Neural progenitor cell (in vitro differentiated cells): ENCODE results near the gene TNFRSF21. TPM values are rescaled to one million over a fixed set of nuclear protein-coding genes. Genes with fewer than 3 reads are reported as not detected.

Experiments
- DNase-seq: peaks from one replicate; pipeline ENCODE4 v3.0.0-alpha.2; 2016; ENCODE audit warnings: low spot score
- H2AFZ ChIP-seq: fragments of 200-600 bp; sonication (generic); replicated peaks from 2 replicates; pipeline ENCODE4 v1.6.1; 2016; ENCODE audit warnings: antibody characterized with exemption
- H3F3A ChIP-seq: fragments of 200-600 bp; sonication (generic); 2 replicates; pipeline ENCODE4 v1.6.1; 2016; ENCODE audit warnings: antibody characterized with exemption, low read depth
- H3K27ac ChIP-seq: fragments of 200-600 bp; sonication (generic); 2 replicates; pipeline ENCODE4 v1.5.1; 2016; ENCODE audit warnings: mild to moderate bottlenecking
- H3K27me3 ChIP-seq: fragments of 200-600 bp; sonication (generic); 2 replicates; pipeline ENCODE4 v1.6.1; 2016; ENCODE audit warnings: mild to moderate bottlenecking, moderate library complexity
- H3K36me3 ChIP-seq: fragments of 200-600 bp; sonication (generic); 2 replicates; pipeline ENCODE4 v1.5.1; 2016
- H3K4me1 ChIP-seq: fragments of 200-600 bp; sonication (generic); 2 replicates; pipeline ENCODE4 v1.6.1; 2016; ENCODE audit warnings: mixed run types
- H3K4me2 ChIP-seq: fragments of 200-600 bp; sonication (generic); 2 replicates; pipeline ENCODE4 v1.6.1; 2016
- H3K4me3 ChIP-seq: fragments of 200-600 bp; sonication (generic); 2 replicates; pipeline ENCODE4 v1.5.1; 2016
- H3K79me2 ChIP-seq: fragments of 200-600 bp; sonication (generic); 2 replicates; pipeline ENCODE4 v1.6.1; 2016; ENCODE audit warnings: low read depth
- H3K9ac ChIP-seq: fragments of 200-600 bp; sonication (generic); 2 replicates; pipeline ENCODE4 v1.6.1; 2016
- H3K9me3 ChIP-seq: fragments of 200-600 bp; sonication (generic); 2 replicates; pipeline ENCODE4 v1.5.1; 2016; ENCODE audit warnings: low read depth
- H4K20me1 ChIP-seq: fragments of 200-600 bp; sonication (generic); 2 replicates; pipeline ENCODE4 v1.6.1; 2016; ENCODE audit warnings: low read depth
- H3K27ac Mint-ChIP-seq: 3 replicates; pipeline ENCODE4 v1.8.0; 2021; ENCODE audit warnings: mixed read lengths
- H3K27me3 Mint-ChIP-seq: 2 replicates; pipeline ENCODE4 v1.8.0; 2022; ENCODE audit warnings: low read depth, mild to moderate bottlenecking, inconsistent platforms, moderate library complexity, mixed read lengths; ENCODE audit not compliant: insufficient read depth
- H3K36me3 Mint-ChIP-seq: 3 replicates; pipeline ENCODE4 v1.8.0; 2021; ENCODE audit warnings: mixed read lengths
- H3K4me1 Mint-ChIP-seq: 3 replicates; pipeline ENCODE4 v1.8.0; 2021; ENCODE audit warnings: mixed read lengths
- H3K4me3 Mint-ChIP-seq: 3 replicates; pipeline ENCODE4 v1.8.0; 2021; ENCODE audit warnings: mild to moderate bottlenecking, moderate library complexity, mixed read lengths
- H3K9me3 Mint-ChIP-seq: 3 replicates; pipeline ENCODE4 v1.8.0; 2020; ENCODE audit warnings: mixed read lengths
- CTCF ChIP-seq: fragments of 200-600 bp; sonication (generic); IDR thresholded peaks from 2 replicates; pipeline ENCODE4 v1.5.1; 2017; ENCODE audit warnings: antibody characterized with exemption, mild to moderate bottlenecking
- EZH2 ChIP-seq: fragments of 200-600 bp; sonication (generic); IDR thresholded peaks from 2 replicates; pipeline ENCODE4 v1.6.1; 2017; ENCODE audit warnings: antibody characterized with exemption, mild to moderate bottlenecking, moderate library complexity
- EZH2phosphoT487 ChIP-seq: fragments of 200-600 bp; sonication (generic); IDR thresholded peaks from 2 replicates; pipeline ENCODE4 v1.6.1; 2017; ENCODE audit warnings: antibody characterized with exemption
- total RNA-seq: library from RNA; depleted of rRNA; stranded (reverse); fragments of >200 nt; gene quantifications from 2 replicates; pipeline ENCODE4 v1.2.3, GENCODE V29; 2015; ENCODE audit warnings: low replicate concordance

Gene TNFRSF21
- total RNA-seq, 1 donor from 2014 or later = 16.9 TPM

DNA sequence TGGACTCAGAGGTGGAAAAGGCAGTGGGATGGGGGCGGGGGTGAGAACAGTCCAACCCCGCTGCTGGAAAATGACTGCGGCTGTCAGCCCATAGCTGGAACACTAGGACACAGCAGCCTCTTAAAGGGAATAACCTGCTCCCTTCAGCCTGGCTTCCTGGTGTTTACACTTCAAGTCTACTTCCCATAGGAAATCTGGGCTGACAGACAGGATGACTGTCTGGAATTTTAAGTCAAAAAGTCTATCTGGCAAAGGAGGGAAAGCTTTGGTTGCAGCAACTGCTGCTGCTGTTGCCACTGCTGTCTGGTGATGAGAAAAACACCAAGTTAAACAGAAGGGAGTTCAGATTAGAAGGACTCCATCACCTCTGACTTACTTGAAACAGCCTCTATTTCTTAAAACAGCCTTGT, 44.9 kb downstream of the TNFRSF21 start:
- Mint-ChIP-seq H3K4me3 (no peak overlapping the region), H3K9me3 (no peaks in the 10 kb centered on the region), H3K36me3 (peaks cover 6% of the 10 kb centered on the region), H3K27me3 (peaks cover 2% of the 10 kb centered on the region), H3K4me1 (peaks cover 7% of the 10 kb centered on the region), H3K27ac (no peak overlapping the region)
- Histone ChIP-seq H3K9ac (no peak overlapping the region), H4K20me1 (no peaks in the 10 kb centered on the region), H2AFZ (no peak overlapping the region), H3K4me1 (no peaks in the 10 kb centered on the region), H3F3A (no peaks in the 10 kb centered on the region), H3K27ac (no peak overlapping the region), H3K79me2 (peaks cover 26% of the 10 kb centered on the region), H3K36me3 (no peaks in the 10 kb centered on the region), H3K4me3 (no peak overlapping the region), H3K27me3 (no peaks in the 10 kb centered on the region), H3K4me2 (no peak overlapping the region), H3K9me3 (no peaks in the 10 kb centered on the region)
- no peak for DNase-seq
- TF ChIP-seq CTCF (no peak), EZH2 (no peak), EZH2phosphoT487 (no peak)

DNA sequence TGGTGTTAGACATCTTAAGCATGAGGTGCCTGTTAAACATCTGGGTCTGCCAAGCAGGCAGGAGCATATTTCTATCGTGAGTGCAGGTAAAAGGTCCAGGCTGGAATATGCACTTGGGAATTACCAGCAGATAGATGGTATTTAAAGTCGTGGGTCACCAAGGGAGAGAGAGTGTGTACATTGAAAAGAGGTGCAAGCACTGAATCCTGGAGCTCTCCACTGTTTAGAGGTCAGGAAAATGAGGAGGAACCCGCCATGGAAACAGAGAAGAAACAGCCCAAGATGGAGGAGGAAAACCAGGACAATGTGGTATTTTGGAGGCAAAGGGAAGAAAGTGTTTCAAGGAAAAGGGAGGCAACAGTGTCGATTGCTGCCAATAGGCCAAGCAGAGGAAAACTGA, 46.4 kb downstream of the TNFRSF21 start:
- TF ChIP-seq EZH2 = no peak
- TF ChIP-seq CTCF = no peak
- TF ChIP-seq EZH2phosphoT487 = no peak
- H4K20me1 ChIP-seq = no peaks in the 10 kb centered on the region

GRCh38 chr6:47262231-47262630, 47.5 kb downstream of the TNFRSF21 start:
- Mint-ChIP-seq H3K27ac (no peak overlapping the region), H3K36me3 (peaks cover 6% of the 10 kb centered on the region), H3K4me3 (no peak overlapping the region), H3K9me3 (no peaks in the 10 kb centered on the region), H3K4me1 (peaks cover 10% of the 10 kb centered on the region), H3K27me3 (peaks cover 3% of the 10 kb centered on the region)
- Histone ChIP-seq H3K4me3 (no peak overlapping the region), H3K36me3 (no peaks in the 10 kb centered on the region), H3K9ac (no peak overlapping the region), H3K4me2 (no peak overlapping the region), H3K4me1 (peaks cover 2% of the 10 kb centered on the region), H3K27me3 (no peaks in the 10 kb centered on the region), H4K20me1 (no peaks in the 10 kb centered on the region), H3K79me2 (peaks cover 26% of the 10 kb centered on the region), H3K27ac (no peak overlapping the region), H3K9me3 (no peaks in the 10 kb centered on the region), H3F3A (no peaks in the 10 kb centered on the region), H2AFZ (no peak overlapping the region)
- no peak for DNase-seq
- TF ChIP-seq EZH2phosphoT487 = no peak
- no peak for TF ChIP-seq CTCF

More for the DNA sequence above, 46.4 kb downstream of the TNFRSF21 start:
- H3K27ac Mint-ChIP-seq = no peak overlapping the region
- no peaks in the 10 kb centered on the region for H3K4me1 ChIP-seq
- H3K9ac ChIP-seq = no peak overlapping the region
- no peaks in the 10 kb centered on the region for H3K9me3 ChIP-seq
- no peaks in the 10 kb centered on the region for H3K27me3 ChIP-seq
- H3K4me2 ChIP-seq = no peak overlapping the region
- H3K4me3 ChIP-seq = no peak overlapping the region
- peaks cover 3% of the 10 kb centered on the region for H3K27me3 Mint-ChIP-seq
- no peak for DNase-seq
- no peak overlapping the region for H2AFZ ChIP-seq
- H3K27ac ChIP-seq = no peak overlapping the region
- peaks cover 26% of the 10 kb centered on the region for H3K79me2 ChIP-seq
- no peaks in the 10 kb centered on the region for H3K36me3 ChIP-seq
- no peaks in the 10 kb centered on the region for H3K9me3 Mint-ChIP-seq
- H3F3A ChIP-seq = no peaks in the 10 kb centered on the region
- H3K4me3 Mint-ChIP-seq = no peak overlapping the region
- H3K36me3 Mint-ChIP-seq = peaks cover 3% of the 10 kb centered on the region
- H3K4me1 Mint-ChIP-seq = peaks cover 7% of the 10 kb centered on the region
